ENCODE data around the gene CEND1. TPM values are rescaled to one million over a fixed set of nuclear protein-coding genes. Genes with fewer than 3 reads are reported as not detected.

The CEND1 gene
- total RNA-seq, 2 experiments from 2014 or later: 0.20 to 0.60 TPM

DNA sequence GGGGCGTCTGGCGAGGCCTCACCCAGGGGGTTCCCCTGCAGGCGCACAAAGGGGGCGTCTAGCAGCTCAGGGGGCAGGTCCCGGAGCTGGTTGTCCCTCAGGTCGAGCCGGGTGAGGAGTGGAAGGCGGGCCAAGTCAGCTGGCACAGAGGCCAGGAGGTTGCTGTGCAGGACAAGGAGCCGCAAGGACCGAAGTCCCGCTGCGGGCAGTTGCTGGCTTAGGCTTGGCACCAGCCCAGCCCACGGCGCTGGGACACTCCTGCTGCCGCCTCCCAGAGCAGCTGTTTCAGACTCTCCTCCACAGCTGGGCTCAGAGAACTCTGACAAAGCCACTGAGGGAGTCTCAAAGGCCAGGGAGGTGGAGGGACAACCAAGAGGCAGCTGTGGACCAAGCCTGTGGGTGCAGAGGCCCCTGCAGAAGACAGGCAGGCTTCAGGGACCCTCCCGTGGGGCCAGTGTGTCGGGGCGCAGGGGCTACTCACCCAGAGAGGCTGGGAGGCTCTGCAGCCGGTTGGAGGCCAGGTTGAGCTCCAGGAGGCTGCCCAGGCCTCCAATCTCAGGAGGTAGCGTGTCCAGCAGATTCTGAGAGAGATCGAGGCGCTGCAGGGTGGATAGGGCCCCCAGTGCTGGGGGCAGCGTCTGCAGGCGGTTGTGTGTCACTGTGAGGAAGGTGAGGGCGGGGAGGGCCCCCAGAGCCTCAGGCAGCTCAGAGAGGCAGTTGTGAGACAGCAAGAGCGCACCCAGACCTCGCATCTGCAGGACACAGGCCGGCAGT is 13.0 kb upstream of the CEND1 start:
- CTCF ChIA-PET: interaction anchor here (1.3 kb wide), 1 partner anchor 11 kb away, joined by 4 read pairs; no protein-coding TSS in a partner anchor
- H3K4me3 Mint-ChIP-seq: peak overlapping the region; percentile 81

GRCh38 chr11:802018-802617 is 12.2 kb upstream of the CEND1 start:
- Mint-ChIP-seq H3K4me1 (peaks cover 17% of the 10 kb centered on the region), H3K27ac (no peak overlapping the region), H3K9me3 (no peaks in the 10 kb centered on the region), H3K36me3 (ENCODE audit: low read depth) (peaks cover 9% of the 10 kb centered on the region), H3K4me3 (peak overlapping the region; percentile 36), H3K27me3 (no peaks in the 10 kb centered on the region)
- POLR2A ChIA-PET: no interaction called here
- no peak for DNase-seq
- CTCF ChIA-PET: no interaction called here

More for the DNA sequence above, 13.0 kb upstream of the CEND1 start:
- Mint-ChIP-seq H3K4me1 (peaks cover 16% of the 10 kb centered on the region), H3K27ac (no peak overlapping the region), H3K9me3 (no peaks in the 10 kb centered on the region), H3K36me3 (ENCODE audit: low read depth) (peaks cover 11% of the 10 kb centered on the region), H3K27me3 (no peaks in the 10 kb centered on the region)
- no peak for DNase-seq
- POLR2A ChIA-PET: no interaction called here

- ChIA-PET POLR2A (no interaction called here), CTCF (interaction anchor here (1.6 kb wide), 1 partner anchor 8 kb away, joined by 4 read pairs; no protein-coding TSS in a partner anchor)
- Mint-ChIP-seq H3K4me3 (no peak overlapping the region), H3K36me3 (ENCODE audit: low read depth) (peaks cover 9% of the 10 kb centered on the region), H3K4me1 (peaks cover 21% of the 10 kb centered on the region), H3K9me3 (no peaks in the 10 kb centered on the region), H3K27ac (no peak overlapping the region), H3K27me3 (no peaks in the 10 kb centered on the region)
- DNase-seq: no peak
Measured at GRCh38 chr11:801097-801780, 11.3 kb upstream of the CEND1 start.

DNA sequence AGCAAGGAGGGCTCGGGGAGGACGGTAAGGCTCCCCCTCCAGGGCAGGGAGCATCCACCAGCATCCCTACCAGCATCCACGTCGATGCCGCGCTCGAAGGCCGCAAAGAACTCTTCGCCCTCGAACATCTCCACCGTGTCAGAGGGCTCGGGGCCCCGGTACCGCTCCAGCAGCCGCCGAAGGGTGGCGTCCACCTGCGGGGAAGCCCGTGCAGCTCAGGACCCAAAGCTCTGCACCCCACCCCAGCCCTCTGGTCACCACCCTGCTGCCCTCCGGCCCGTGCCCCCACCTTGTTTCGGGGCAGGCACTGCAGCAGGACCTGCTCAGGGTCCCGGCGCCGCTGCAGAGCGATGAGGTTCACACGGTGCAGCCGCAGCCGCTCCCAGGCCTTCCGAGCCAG is 10.6 kb upstream of the CEND1 start:
- H3K36me3 Mint-ChIP-seq (ENCODE audit: low read depth): peaks cover 9% of the 10 kb centered on the region
- ChIA-PET CTCF (interaction anchor here (1.6 kb wide), 1 partner anchor 8 kb away, joined by 4 read pairs; no protein-coding TSS in a partner anchor), POLR2A (no interaction called here)
- no peak overlapping the region for H3K4me3 Mint-ChIP-seq
- peaks cover 20% of the 10 kb centered on the region for H3K4me1 Mint-ChIP-seq
- no peaks in the 10 kb centered on the region for H3K9me3 Mint-ChIP-seq
- no peak overlapping the region for H3K27ac Mint-ChIP-seq
- no peak for DNase-seq
- H3K27me3 Mint-ChIP-seq: no peaks in the 10 kb centered on the region

DNA sequence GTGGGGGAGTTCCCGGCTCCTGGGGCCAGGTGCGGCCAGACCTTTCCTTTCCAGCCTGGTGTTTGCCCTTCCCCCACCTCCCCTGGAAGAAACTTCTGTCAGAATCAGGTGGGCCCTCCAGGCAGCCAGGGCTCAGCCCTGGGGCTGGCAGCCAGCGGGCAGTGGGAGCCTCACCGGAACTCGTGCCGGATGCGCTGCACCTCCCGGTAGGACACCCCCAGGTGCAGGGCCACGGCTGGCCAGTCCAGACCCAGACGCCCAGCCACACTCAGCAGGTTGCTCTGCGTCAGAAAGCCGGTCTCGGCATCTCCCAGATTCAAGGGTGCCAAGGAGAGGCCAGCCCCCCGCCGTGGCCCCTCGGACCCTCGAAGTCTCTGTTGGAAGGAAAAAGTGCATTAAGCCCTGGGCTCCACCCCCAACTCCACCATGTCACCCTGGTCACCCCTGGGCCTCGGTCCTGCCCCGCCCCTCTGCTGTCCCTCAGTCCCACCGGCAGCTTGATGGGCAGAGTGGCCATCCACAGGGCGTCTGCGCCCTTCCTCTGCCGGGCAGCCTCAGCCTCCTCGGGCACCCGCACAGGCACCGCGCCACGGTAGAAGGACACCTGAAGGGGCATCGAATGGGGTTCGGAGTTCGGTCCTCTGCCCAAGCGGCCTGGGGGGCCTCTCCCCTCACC is 9.9 kb upstream of the CEND1 start:
- H3K9me3 Mint-ChIP-seq: no peaks in the 10 kb centered on the region
- DNase-seq: no peak
- POLR2A ChIA-PET: no interaction called here
- CTCF ChIA-PET: interaction anchor here (1.6 kb wide), 1 partner anchor 9 kb away, joined by 4 read pairs; no protein-coding TSS in a partner anchor
- no peak overlapping the region for H3K27ac Mint-ChIP-seq
- no peak overlapping the region for H3K4me3 Mint-ChIP-seq
- no peaks in the 10 kb centered on the region for H3K27me3 Mint-ChIP-seq
- H3K4me1 Mint-ChIP-seq: peaks cover 23% of the 10 kb centered on the region
- peaks cover 9% of the 10 kb centered on the region for H3K36me3 Mint-ChIP-seq (ENCODE audit: low read depth)

DNA sequence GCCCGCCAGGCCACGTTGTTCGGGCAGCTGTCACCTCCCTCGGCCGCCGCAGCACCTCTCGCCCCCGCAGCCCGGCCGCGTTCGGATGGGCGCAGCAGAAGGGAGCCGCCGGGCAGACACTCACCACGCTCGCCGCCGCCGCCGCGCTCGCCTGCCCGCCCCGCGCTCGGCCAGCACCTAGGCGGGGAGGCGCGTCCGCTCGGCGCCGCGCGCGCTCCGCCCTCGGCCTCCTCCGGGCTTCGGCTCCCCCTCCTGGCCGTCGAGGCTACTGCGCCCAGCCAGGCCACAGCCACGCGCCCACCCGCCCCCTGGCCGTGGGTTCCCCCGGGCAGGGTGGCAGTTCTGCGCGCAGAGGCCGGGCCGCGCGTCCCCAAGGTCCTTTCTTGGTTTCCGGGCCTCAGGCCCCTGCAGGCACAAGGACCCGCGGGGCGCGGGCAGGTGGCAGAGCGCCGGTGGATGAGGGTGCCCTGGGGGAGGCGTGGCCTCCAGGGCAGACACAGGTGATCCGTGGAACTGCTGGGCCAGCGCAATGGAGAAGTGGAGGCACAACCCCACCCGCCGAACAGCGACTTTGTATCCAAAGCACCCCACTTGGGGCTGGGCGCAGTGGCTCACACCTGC is 8.3 kb upstream of the CEND1 start, which contains the start of gene SLC25A22:
Gene SLC25A22 (minus strand): TSS at position 189 of the 621 bp plus-strand sequence. CDS start 3,275 bp downstream, outside the sequence.
- DNase-seq: peak; percentile 82
- ChIA-PET POLR2A (no interaction called here), CTCF (interaction anchor here (1.1 kb wide), 2 partner anchors 36 to 55 kb away, joined by 3 read pairs; no protein-coding TSS in a partner anchor)
- no peaks in the 10 kb centered on the region for H3K27me3 Mint-ChIP-seq
- peaks cover 6% of the 10 kb centered on the region for H3K36me3 Mint-ChIP-seq (ENCODE audit: low read depth)
- H3K27ac Mint-ChIP-seq: peak within 1 kb of the TSS; percentile 80
- H3K4me3 Mint-ChIP-seq: peak within 1 kb of the TSS; percentile 84
- H3K4me1 Mint-ChIP-seq: peaks cover 25% of the 10 kb centered on the region
- H3K9me3 Mint-ChIP-seq: no peaks in the 10 kb centered on the region

DNA sequence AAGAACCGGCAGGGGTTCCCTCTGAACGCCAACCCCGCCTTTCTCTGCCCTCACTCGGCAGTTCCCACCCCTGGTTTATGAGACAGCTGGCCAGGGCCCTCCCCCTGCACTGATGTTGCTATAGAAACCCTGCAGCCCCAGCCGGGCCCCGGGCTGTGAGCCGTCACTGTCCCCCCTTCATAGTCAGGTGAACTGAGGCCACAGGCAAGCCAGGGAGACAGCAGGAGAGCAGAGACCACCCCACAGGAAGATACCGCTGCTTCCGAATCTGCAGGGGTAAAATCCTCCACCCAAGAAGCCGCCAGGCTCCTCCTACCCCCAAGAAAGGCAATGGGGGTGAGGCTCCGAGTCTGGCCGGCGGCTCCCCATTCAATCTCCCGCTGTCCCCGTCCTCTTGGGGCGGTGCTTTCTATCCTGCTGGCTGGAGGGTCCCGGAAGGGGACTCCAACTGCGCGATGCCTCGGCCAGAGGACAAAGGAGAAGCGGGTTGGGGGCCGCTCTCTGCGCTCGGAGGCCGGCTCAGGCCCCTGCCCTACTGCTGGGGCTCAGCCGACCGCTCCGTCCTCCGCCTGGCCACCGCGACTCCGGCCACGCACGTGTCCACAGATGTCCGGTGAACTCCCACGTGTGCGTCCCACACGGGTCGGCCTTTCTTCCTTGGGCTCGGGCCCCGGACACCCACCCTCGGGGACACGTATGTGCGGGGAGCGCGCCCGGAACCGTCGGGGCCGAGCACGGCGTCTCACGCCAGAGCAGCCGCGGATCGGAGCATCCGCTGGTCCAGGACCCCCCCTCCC is 7.6 kb upstream of the CEND1 start:
- no peaks in the 10 kb centered on the region for H3K27me3 Mint-ChIP-seq
- H3K36me3 Mint-ChIP-seq (ENCODE audit: low read depth): peaks cover 4% of the 10 kb centered on the region
- peak overlapping the region; percentile 80 for H3K27ac Mint-ChIP-seq
- peak; percentile 77 for DNase-seq
- H3K4me1 Mint-ChIP-seq: peaks cover 23% of the 10 kb centered on the region
- no peaks in the 10 kb centered on the region for H3K9me3 Mint-ChIP-seq
- ChIA-PET CTCF (interaction anchor here (0.6 to 1.7 kb wide), 6 partner anchors 11 to 56 kb away, joined by 3 to 7 read pairs (median 4); partner anchors contain the start of genes CRACR2B and PNPLA2), POLR2A (interaction anchor here (0.6 kb wide), 2 partner anchors 56 to 184 kb away, joined by 3 to 4 read pairs; no protein-coding TSS in a partner anchor)
- H3K4me3 Mint-ChIP-seq: peak overlapping the region; percentile 84

GRCh38 chr11:796565-797295 is 6.8 kb upstream of the CEND1 start:
- no peak for DNase-seq
- ChIA-PET POLR2A (interaction anchor here (0.6 kb wide), 3 partner anchors 21 to 184 kb away, joined by 3 to 4 read pairs (median 4); no protein-coding TSS in a partner anchor), CTCF (interaction anchor here (0.6 to 1.7 kb wide), 7 partner anchors 9 to 55 kb away, joined by 3 to 7 read pairs (median 3); partner anchors contain the start of genes CRACR2B and PNPLA2)
- Mint-ChIP-seq H3K4me1 (peaks cover 23% of the 10 kb centered on the region), H3K36me3 (ENCODE audit: low read depth) (peaks cover 3% of the 10 kb centered on the region), H3K27me3 (no peaks in the 10 kb centered on the region), H3K4me3 (peak overlapping the region; percentile 84), H3K9me3 (no peaks in the 10 kb centered on the region), H3K27ac (peak overlapping the region; percentile 80)

- H3K27ac Mint-ChIP-seq: peak overlapping the region; percentile 80
- CTCF ChIA-PET: interaction anchor here (0.6 to 1.7 kb wide), 4 partner anchors 10 to 111 kb away, joined by 3 to 7 read pairs (median 3); no protein-coding TSS in a partner anchor
- no peaks in the 10 kb centered on the region for H3K9me3 Mint-ChIP-seq
- H3K4me3 Mint-ChIP-seq: peak overlapping the region; percentile 84
- DNase-seq: peak; percentile 85
- peaks cover 23% of the 10 kb centered on the region for H3K4me1 Mint-ChIP-seq
- POLR2A ChIA-PET: interaction anchor here (0.6 kb wide), 2 partner anchors 22 to 479 kb away, joined by 3 to 4 read pairs; no protein-coding TSS in a partner anchor
- no peaks in the 10 kb centered on the region for H3K27me3 Mint-ChIP-seq
- peaks cover 4% of the 10 kb centered on the region for H3K36me3 Mint-ChIP-seq (ENCODE audit: low read depth)
Measured at GRCh38 chr11:795634-796564, 6.0 kb upstream of the CEND1 start.

Measured in activated CD4-positive, alpha-beta T cell treated with anti-CD3 and anti-CD28 coated beads, Interleukin-2, amount 10 ng/mL, durations not matched to agents 7 days and 5 days (primary cell).